Gastrocnemius medialis (tissue), 4 donors: ENCODE measurements around the gene CDC42BPA.

Source experiments
- POLR2A ChIP-seq, 2 donors: fragments of 450-650 bp; IDR thresholded peaks; one replicate each; pipeline ENCODE4 v1.6.1; 2017; ENCODE audit warnings: antibody characterized with exemption in 2 of 2, mild to moderate bottlenecking in 2 of 2, moderate library complexity in 2 of 2
- TF ChIP-seq, protein P1 (sequence below), 5 experiments: fragments of 450-650 bp in 3 of 5; fragments of 200-600 bp in 2 of 5; sonication (generic) in 2 of 5; IDR thresholded peaks in 4 of 5; conservative IDR thresholded peaks in 1 of 5; 1 replicate in 4 of 5; 2 replicates in 1 of 5; pipeline ENCODE4 v1.5.1; 2016 to 2019; ENCODE audit warnings: antibody characterized with exemption in 5 of 5, mild to moderate bottlenecking in 3 of 5, moderate library complexity in 3 of 5

DNA sequence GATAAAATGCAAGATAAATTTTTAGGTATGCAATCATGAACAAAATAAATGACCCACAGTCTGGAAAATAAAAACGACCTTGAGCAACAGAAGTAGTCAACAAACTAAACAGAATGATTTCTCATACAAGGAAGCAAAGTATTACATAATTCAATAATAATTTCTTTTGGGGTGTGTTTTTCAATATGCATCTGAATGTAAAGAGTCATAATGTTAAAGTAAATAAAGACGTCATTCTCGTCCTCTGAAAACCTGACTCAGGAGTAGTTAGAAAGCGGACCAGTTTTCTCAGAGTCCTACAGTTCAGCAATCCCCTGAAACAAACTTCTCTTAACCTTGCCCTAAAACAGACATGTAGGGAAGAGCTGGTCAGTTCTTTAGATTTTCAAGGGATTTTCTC lies 18.6 kb downstream of the CDC42BPA start:
- TF ChIP-seq, protein P1, sequence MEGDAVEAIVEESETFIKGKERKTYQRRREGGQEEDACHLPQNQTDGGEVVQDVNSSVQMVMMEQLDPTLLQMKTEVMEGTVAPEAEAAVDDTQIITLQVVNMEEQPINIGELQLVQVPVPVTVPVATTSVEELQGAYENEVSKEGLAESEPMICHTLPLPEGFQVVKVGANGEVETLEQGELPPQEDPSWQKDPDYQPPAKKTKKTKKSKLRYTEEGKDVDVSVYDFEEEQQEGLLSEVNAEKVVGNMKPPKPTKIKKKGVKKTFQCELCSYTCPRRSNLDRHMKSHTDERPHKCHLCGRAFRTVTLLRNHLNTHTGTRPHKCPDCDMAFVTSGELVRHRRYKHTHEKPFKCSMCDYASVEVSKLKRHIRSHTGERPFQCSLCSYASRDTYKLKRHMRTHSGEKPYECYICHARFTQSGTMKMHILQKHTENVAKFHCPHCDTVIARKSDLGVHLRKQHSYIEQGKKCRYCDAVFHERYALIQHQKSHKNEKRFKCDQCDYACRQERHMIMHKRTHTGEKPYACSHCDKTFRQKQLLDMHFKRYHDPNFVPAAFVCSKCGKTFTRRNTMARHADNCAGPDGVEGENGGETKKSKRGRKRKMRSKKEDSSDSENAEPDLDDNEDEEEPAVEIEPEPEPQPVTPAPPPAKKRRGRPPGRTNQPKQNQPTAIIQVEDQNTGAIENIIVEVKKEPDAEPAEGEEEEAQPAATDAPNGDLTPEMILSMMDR (IDR thresholded peaks at IDR 0.05 in 4 of 5, conservative IDR thresholded peaks at IDR 0.05 in 1 of 5), result no peak
- TF ChIP-seq POLR2A (IDR thresholded peaks at IDR 0.05), result no peak
